Measurements from ENCODE around the gene RAB17. TPM values are rescaled to one million over a fixed set of nuclear protein-coding genes. Genes with fewer than 3 reads are reported as not detected.

RAB17 gene
- polyA plus RNA-seq, 4 donors, result 14.9 to 22.6 (median 16.9) TPM

DNA sequence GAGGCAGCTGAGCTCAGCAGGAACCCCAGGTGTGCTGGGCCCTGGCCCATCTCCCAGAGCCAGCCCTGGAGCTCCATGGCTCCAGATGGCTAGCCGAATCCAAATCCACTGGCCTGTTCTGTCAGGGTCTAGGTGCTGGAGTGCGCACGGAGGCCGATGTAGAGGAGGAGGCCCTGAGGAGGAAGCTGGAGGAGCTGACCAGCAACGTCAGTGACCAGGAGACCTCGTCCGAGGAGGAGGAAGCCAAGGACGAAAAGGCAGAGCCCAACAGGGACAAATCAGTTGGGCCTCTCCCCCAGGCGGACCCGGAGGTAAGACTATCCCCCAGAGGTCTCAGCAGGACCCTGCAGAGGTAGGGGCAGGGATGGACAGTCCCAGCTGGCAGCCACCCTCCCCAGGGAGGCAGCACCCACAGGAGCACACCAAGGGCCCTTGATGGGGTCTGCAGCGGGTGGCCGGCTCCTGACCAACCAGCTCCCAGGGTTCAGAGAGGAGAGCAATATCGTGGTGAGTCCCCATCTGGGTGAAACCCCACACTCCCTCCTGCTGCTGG, 50.2 kb downstream of the RAB17 start:
- DNase-seq (ENCODE audit: low read depth in 4 of 4, low spot score in 2 of 4), result no peak

DNA sequence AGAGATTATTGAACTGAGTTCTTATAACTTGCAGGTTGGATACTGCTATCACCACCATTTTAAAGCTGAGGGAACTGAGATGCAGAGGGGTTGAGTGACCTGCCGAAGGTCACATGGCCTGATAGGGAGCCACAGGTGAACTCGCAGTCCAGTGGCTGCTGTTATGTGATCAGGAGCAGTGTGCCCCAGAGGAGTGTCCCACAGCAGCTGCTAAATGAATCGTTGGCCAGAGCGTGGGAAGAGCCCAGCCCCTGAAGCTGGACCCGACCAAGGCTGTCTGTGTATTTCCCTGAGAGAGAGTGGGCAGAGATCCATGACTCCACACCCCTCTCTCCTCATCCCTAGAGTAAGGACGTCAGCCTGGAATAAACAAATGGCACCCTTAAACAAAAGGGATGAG, 50.9 kb downstream of the RAB17 start:
- no peak for DNase-seq (ENCODE audit: low read depth in 4 of 4, low spot score in 2 of 4)

DNA sequence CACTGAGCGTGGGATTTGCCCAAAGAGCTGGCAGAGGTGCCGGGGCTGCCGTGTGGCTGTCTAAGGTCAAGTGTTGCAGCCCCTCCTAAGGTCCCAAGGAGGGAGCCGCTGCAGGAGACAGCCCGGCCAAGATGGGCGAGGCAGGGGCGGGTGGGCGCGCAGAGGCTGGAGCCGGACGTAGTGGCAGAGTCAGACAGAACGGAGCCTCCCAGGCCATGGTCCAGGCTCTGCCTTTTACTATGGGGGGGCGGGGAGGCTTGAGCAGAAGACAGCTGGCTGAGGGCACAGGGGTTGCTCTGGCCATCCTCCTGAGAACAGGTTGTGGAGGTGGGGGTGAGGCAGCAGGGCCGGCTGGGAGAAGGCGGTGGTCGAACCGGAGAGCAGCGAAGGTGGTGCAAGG, 51.6 kb downstream of the RAB17 start:
- DNase-seq (ENCODE audit: low read depth in 4 of 4, low spot score in 2 of 4), result no peak

DNA sequence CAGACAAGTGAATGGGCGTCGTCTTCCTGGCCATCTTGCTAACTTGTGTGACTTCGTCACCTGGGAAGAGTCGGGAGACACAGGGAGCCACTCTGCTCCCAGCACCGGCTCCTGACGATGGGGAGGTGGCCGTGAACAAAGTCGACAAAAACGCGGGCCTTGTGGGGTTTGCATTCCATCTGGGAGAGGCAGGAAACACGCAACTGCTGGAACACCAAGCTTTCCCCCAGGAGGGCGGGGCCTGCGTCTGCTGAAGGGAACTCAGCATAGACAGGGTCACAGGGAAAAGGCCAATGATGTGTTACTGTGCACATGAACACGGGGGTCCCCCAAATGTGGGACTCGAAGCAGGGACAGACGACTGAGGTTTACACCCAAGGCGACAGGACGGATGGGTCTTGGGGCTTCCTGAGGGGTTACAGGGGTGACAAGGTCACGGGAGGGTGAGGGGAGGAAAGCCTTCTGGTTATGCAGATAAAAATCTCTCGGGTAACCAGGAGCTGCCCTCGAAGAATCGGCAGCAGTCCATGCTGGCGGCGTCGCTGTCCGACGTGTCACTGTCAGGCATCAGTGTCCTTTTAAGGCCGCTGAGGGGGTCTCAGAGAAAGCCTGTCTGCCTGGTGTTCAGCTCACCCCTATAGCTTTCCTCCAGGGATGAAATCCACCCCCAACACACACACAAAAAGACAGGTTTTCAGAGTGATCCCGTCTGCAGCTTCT, 52.4 kb downstream of the RAB17 start:
- DNase-seq (ENCODE audit: low read depth in 4 of 4, low spot score in 2 of 4), result no peak

DNA sequence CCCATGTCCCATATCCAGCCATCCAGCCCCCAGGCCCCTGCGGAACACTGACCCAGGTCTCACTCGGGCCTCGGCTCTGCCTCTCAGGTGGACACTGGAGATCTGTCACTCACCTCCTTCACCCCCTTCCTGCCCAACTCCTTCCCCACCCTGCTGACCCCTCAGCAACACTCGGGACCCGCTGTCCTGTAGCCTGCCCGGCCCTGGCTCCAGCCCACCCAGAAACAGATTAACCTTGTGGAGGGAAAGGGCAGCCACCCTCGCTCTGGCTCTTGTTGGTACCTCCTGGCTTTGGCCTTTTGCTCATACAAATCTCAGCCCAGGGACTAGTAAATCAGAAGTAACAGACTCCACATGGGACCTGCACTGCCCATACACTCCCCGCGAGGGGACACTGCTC, 53.9 kb downstream of the RAB17 start:
- no peak for DNase-seq (ENCODE audit: low read depth in 4 of 4, low spot score in 2 of 4)

DNA sequence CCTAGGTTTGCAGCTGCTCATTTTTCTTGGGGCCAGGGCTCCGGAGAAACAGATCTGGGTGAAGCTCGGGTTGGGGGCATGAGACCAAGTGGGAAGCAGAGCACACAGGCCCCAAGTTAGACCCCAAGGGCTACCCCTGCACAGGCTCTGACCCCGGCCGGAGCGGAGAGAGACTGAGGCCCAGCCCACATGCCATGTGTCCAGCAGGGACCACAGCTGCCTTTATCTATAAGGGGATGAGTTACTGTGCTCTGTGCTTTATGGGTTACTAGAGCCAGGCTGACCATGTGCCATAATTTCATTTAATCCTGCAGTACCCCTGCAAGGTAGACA, 54.5 kb downstream of the RAB17 start:
- no peak for DNase-seq (ENCODE audit: low read depth in 4 of 4, low spot score in 2 of 4)

DNA sequence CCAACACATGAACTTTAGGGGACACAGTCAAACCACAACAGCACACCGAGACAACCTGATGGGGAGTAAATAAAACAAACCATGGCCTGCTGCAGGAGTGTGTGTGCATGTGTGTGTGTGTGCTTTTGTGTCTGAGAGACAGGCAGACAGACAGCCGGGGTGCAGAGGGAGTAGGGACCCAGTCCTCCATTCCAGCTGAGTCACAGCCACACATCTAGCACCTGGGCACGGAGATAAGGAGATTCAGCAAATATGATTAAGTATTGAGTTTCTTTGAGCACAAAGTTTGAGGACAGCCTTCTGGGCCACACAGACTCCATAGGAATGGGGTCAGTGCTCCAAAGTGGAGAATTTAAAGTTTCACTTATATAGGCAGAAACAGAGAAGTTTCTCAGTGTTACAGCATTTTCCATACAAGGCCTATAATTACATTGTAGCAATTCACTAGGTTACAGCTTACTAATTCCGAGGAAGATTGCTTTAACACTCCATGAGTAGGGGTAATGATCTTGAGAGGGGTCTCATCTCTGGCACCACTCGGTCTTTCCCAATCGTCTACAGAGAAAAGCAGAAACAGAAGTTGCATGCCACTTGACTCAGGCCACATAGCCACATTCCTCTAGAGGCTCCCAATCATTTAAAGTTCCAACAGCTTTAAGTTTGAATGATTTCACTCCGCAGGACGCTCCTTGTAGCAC, 55.0 kb downstream of the RAB17 start:
- no peak for DNase-seq (ENCODE audit: low read depth in 4 of 4, low spot score in 2 of 4)

DNA sequence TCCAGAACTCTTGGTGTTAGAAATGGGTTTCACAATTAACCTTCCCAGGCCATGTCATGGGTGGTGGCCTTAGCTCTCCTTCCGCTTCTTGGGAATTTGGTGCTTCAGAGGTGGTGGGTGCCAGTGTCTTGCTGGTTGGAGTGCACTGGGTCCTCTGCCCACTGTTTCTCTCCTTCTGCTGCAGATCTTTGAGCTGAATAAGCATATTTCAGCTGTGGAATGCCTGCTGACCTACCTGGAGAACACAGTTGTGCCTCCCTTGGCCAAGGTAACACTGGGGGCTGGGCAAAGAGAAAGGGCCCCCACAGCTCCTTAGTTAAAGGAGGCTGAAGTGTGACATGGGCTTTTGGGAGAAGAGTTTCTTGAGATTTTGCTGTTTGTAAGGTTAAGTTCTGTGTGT, 56.2 kb downstream of the RAB17 start:
- no peak for DNase-seq (ENCODE audit: low read depth in 4 of 4, low spot score in 2 of 4)

DNA sequence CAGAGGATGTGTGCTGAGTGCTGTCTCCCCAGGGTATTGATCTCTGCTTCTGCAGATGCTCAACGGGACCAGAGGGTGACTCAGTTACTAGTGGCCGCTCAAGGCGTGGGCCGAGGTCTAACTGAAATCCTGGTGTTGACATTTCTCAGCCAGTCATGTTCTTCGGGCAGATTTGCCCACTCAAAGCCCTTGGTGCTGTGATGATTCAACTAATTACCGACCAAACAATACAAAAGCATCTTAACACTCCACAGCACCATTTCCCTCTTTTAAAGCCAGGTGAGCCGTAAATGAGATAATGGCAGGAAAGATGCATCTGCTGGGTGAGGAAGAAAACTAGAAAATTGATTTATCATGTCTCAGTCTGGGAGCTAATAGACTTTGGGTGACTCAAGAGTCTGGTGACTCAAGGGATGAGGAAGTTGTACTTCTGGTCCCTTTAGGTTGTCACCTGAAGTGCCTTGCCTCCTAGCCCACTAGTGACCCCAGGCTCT, 56.8 kb downstream of the RAB17 start:
- DNase-seq (ENCODE audit: low read depth in 4 of 4, low spot score in 2 of 4), result no peak

DNA sequence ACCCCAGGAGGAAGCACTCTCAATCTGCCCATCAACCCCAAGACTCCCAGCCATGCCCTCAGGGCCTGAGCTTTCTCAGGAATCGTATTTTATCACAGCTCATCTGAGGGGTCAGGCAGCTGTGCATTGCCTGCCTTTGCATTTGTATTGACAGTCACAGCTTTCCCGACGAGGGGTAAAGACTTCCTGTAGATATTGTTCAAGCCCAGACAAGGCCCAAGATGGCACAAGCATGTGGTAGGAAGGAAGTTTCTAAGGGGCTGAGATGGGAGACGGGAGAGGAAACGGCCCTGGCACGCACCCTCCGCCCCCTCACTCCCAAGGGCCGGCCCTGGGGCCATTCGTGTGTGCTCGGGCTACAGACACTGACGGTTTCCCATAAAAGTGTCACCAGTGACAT, 58.4 kb downstream of the RAB17 start:
- DNase-seq (ENCODE audit: low read depth in 4 of 4, low spot score in 2 of 4), result no peak

DNA sequence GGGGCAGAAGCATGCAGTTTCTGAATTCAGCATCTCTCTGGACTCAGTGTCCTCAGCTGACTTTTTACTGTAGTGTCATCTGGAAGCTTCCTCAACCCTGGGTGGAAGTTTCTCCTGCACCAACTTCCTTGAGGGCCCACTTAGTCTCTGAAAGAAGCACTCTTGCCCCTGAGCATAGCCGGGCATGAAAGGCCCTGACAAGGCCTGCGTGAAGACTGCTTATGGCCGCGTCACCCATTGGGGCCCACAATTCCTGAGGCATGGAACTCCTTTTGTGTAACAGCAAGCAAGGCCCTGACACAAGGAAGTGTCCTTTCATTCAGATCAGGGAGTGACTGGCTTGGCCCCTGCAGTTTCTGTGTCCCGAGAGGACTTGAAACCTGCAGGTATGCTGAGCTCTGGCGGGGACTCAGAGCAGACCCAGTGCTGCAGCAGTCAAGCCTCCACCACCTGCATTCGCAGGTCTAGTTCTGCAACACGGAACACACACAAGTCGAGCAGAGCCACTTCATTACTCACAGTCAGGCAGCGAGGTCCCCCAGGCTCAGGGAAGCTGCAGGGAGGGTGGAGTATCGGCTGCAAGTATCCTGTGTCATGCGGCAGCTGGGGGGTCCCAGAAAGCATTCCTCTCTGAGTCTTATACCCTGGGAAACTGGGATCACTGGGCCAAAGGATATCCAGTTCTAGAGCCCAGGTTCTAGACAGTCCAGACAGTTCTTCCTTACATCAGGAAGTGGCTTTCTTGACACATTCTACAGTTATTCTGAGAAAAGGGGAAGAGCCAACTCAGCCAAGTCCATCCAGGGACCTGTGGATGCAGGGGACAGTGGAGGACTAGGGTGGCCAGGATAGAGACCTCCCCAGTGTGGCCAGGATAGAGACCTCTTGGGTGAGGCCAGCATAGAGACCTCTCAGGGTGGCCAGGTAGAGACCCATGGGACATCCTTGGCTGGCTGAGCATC, 59.8 kb downstream of the RAB17 start:
- no peak for DNase-seq (ENCODE audit: low read depth in 4 of 4, low spot score in 2 of 4)

DNA sequence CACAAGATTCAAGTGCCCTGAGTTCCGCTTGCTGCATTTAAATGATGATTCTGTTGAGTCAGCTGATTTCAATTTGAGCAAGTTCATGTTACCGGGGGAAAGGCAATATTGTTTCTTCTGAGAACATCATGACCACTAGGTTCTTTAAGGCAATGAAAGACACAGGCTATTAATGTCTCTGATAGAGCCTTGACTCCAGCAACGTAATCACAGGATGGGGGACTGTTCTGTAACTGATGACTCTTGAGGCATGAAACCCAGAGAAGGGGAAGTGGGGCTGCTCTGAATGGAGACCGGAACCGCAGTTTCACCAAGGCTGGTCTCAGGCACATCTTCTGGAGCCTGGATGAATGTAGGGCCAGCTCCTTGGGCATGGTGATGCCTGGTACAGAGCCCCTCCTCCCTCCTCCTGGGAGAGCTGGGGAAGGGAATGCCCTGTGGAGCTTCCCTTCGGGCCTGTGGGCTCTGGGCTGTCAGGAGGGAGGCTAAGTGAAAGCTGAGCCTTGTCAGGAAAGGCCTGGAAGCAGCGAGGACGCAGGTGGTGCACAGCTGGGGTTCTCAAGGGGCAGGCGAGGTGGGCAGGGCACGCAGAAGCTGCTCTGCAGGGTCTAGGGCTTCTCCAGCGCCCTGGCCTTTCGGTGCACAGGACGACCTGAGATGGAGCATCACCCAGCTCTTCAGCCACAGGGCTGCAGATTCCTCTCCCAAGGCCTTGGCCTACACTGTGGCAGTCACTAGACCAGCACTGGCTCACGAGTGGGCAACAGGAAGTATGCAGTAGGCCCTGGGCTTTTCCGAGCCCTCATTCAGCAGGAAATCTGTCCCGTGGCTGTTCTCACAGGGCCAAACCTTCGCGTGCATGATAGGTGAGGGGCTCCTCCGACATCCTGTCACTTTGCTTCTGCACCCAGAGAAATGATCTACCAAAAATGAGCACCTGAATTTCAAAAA, 60.8 kb downstream of the RAB17 start:
- DNase-seq (ENCODE audit: low read depth in 4 of 4, low spot score in 2 of 4), result no peak

DNA sequence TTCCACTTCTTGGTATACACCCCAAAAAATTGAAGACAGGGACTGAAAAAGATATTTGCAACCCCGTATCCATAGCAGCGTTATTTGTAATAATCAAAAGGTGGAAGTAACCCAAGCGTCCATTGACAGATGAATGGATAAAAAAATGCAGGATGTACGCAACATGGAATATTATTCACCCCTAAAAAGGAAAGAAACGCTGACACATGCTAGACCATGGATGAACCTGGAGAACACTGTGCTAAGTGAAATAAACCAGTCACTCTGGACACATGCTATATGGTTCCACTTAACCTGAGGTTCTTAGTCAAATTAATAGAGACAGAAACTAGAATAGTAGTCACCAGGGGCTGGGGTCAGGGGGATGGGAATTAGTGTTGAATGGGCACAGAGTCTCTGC, 62.8 kb downstream of the RAB17 start:
- no peak for DNase-seq (ENCODE audit: low read depth in 4 of 4, low spot score in 2 of 4)

DNA sequence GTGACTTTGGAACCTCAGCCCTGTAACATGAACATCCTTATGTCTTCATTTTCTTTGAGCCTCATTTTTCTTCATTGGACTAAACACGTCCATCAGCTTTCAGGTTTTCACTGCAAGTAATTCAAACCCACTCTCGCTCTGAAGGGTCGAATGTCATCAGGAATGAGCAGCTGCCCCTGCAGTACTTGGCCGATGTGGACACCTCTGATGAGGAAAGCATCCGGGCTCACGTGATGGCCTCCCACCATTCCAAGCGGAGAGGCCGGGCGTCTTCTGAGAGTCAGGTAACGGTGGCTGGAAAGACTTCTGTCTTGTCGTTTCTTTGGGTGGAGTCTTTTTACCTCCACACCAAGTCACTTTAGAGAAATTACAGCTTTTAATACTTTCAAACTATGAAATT, 63.3 kb downstream of the RAB17 start:
- no peak for DNase-seq (ENCODE audit: low read depth in 4 of 4, low spot score in 2 of 4)

DNA sequence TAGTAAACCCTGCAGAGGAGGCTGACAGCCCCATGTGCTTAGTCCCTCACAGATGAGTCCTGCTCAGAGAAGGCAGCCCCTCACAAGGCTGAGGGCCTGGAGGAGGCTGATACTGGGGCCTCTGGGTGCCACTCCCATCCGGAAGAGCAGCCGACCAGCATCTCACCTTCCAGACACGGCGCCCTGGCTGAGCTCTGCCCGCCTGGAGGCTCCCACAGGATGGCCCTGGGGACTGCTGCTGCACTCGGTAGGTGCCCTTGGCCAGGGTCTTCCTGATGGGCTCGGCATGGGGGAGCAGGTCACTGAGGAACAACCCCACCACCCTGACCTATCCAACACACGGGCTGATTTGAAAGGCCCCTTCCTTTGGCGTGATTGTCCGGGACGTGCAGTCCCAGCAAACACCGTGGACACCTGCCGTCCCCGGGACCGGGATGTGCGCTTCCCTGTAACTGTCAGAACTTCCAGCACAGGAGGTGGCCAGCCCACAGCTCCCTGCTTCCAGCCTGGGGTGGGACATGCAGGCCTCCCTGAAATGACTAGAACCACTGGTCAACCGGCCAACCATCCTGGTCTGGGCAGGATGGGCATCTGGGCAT, 64.9 kb downstream of the RAB17 start:
- no peak for DNase-seq (ENCODE audit: low read depth in 4 of 4, low spot score in 2 of 4)

DNA sequence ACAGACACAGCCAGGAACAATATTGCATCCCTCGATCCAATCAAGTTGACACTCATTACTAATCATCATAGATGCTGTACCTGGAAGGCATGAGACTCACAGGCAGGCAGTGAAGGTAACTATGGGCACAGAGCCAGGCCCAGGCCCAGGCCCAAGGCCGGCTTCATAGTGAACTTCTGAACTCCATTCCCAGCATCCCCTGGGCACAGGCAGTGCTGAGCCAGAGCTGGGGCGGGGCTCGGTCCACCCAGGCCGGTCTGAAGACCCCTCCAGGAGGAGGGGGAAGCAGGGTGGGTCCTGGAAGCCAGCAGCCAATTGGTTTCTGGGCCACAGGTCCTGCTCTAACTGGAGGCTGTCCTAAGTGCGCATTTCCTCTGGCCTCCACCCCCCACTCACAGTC, 65.9 kb downstream of the RAB17 start:
- no peak for DNase-seq (ENCODE audit: low read depth in 4 of 4, low spot score in 2 of 4)
